Neural cell (in vitro differentiated cells): ENCODE results near the gene IAPP. TPM values are rescaled to one million over a fixed set of nuclear protein-coding genes. Genes with fewer than 3 reads are reported as not detected.

Experiments used
- H2AFZ ChIP-seq: fragments of 200-600, 300-800 bp; sonication (generic), shearing (Covaris generic); 2 replicates; pipeline ENCODE4 v1.6.0; 2014; ENCODE audit warnings: low read depth, mild to moderate bottlenecking, antibody characterized with exemption, low read length, moderate library complexity
- H3F3A ChIP-seq: fragments of 200-600 bp; shearing (Covaris generic); 2 replicates; pipeline ENCODE4 v1.6.1; 2016; ENCODE audit warnings: mild to moderate bottlenecking, moderate library complexity, mixed read lengths, antibody characterized with exemption, low read length; ENCODE audit not compliant: insufficient read depth, poor library complexity, severe bottlenecking
- H3K27ac ChIP-seq: fragments of 200-600, 300-800 bp; sonication (generic), shearing (Covaris generic); 2 replicates; pipeline ENCODE4 v1.5.1; 2014; ENCODE audit warnings: mild to moderate bottlenecking, low read length, moderate library complexity
- H3K27me3 ChIP-seq: fragments of 300-800, 200-600 bp; sonication (generic), shearing (Covaris generic); 2 replicates; pipeline ENCODE4 v1.6.0; 2014; ENCODE audit warnings: mild to moderate bottlenecking, low read depth, low read length, moderate library complexity; ENCODE audit not compliant: insufficient read depth
- H3K36me3 ChIP-seq: fragments of 300-800, 200-600 bp; sonication (generic), shearing (Covaris generic); 2 replicates; pipeline ENCODE4 v1.5.1; 2014; ENCODE audit warnings: mild to moderate bottlenecking, antibody characterized with exemption, low read length, moderate library complexity; ENCODE audit not compliant: insufficient read depth
- H3K4me2 ChIP-seq: fragments of 300-800, 200-600 bp; sonication (generic), shearing (Covaris generic); 2 replicates; pipeline ENCODE4 v1.6.0; 2014; ENCODE audit warnings: mild to moderate bottlenecking, low read length
- H3K4me3 ChIP-seq: fragments of 300-800, 200-600 bp; sonication (generic), shearing (Covaris generic); 2 replicates; pipeline ENCODE4 v1.5.1; 2014; ENCODE audit warnings: mild to moderate bottlenecking, low read length, moderate library complexity
- H3K79me2 ChIP-seq: fragments of 200-600 bp; shearing (Covaris generic); replicated peaks from 2 replicates; pipeline ENCODE4 v1.6.0; 2014; ENCODE audit warnings: mild to moderate bottlenecking, low read length, moderate library complexity; ENCODE audit not compliant: insufficient read depth
- H3K9ac ChIP-seq: fragments of 300-800, 200-600 bp; sonication (generic), shearing (Covaris generic); 2 replicates; pipeline ENCODE4 v1.6.1; 2016; ENCODE audit warnings: mild to moderate bottlenecking, low read length, mixed read lengths
- H3K9me2 ChIP-seq: fragments of 200-600 bp; shearing (Covaris generic); 2 replicates; pipeline ENCODE4 v1.6.1; 2016; ENCODE audit warnings: mild to moderate bottlenecking, low read length, mixed read lengths; ENCODE audit not compliant: insufficient read depth
- H3K9me3 ChIP-seq: fragments of 200-600, 300-800 bp; sonication (generic), shearing (Covaris generic); 2 replicates; pipeline ENCODE4 v1.6.1; 2016; ENCODE audit warnings: mild to moderate bottlenecking, mixed run types, low read length, moderate library complexity, mixed read lengths
- H4K20me1 ChIP-seq: fragments of 200-600 bp; shearing (Covaris generic); 2 replicates; pipeline ENCODE4 v1.6.1; 2016; ENCODE audit warnings: mild to moderate bottlenecking, mixed run types; ENCODE audit not compliant: insufficient read depth
- CTCF ChIP-seq: fragments of 450-650 bp; IDR thresholded peaks from 2 replicates; pipeline ENCODE4 v1.5.1; 2014; ENCODE audit warnings: antibody characterized with exemption, mild to moderate bottlenecking, moderate library complexity; ENCODE audit not compliant: poor library complexity, severe bottlenecking
- EP300 ChIP-seq: fragments of 450-650 bp; conservative IDR thresholded peaks from 2 replicates; pipeline ENCODE4 v1.6.1; 2014; ENCODE audit warnings: antibody characterized with exemption, mild to moderate bottlenecking, moderate library complexity; ENCODE audit not compliant: poor library complexity, severe bottlenecking
- EZH2 ChIP-seq: fragments of 200-600, 300-800 bp; shearing (Covaris generic), sonication (generic); IDR thresholded peaks from 2 replicates; pipeline ENCODE4 v1.6.1; 2014; ENCODE audit warnings: antibody characterized with exemption, low read length, borderline replicate concordance, mild to moderate bottlenecking; ENCODE audit not compliant: insufficient read depth, poor library complexity, severe bottlenecking
- MXI1 ChIP-seq: fragments of 450-650 bp; conservative IDR thresholded peaks from 2 replicates; pipeline ENCODE4 v1.6.1; 2014; ENCODE audit warnings: antibody characterized with exemption, mild to moderate bottlenecking; ENCODE audit not compliant: poor library complexity, severe bottlenecking
- POLR2AphosphoS5 ChIP-seq: IDR thresholded peaks from 2 replicates; pipeline ENCODE4 v1.6.1; 2012
- RAD21 ChIP-seq: fragments of 450-650 bp; conservative IDR thresholded peaks from 2 replicates; pipeline ENCODE4 v1.6.1; 2014; ENCODE audit warnings: antibody characterized with exemption, mild to moderate bottlenecking, moderate library complexity
- REST ChIP-seq: IDR thresholded peaks from 2 replicates; pipeline ENCODE4 v1.6.1; 2012; ENCODE audit warnings: borderline replicate concordance
- SMC3 ChIP-seq: fragments of 450-650 bp; conservative IDR thresholded peaks from 2 replicates; pipeline ENCODE4 v1.6.1; 2014; ENCODE audit warnings: antibody characterized with exemption, mild to moderate bottlenecking, moderate library complexity; ENCODE audit not compliant: poor library complexity
- TAF1 ChIP-seq: IDR thresholded peaks from 2 replicates; pipeline ENCODE4 v1.6.1; 2012; ENCODE audit warnings: low read depth
- polyA plus RNA-seq: library from polyadenylated mRNA; depleted of rRNA; stranded (reverse); fragments of >200 nt; gene quantifications from 2 replicates; pipeline ENCODE4 v1.2.3, GENCODE V29; 2014

Gene IAPP
- polyA plus RNA-seq, 1 donor from 2014 or later = not detected

- Histone ChIP-seq H3K9me3 (no peaks in the 10 kb centered on the region), H3K36me3 (no peaks in the 10 kb centered on the region), H3K27ac (no peak overlapping the region), H4K20me1 (no peaks in the 10 kb centered on the region), H3F3A (no peaks in the 10 kb centered on the region), H3K9me2 (no peaks in the 10 kb centered on the region), H3K27me3 (no peaks in the 10 kb centered on the region), H2AFZ (no peak overlapping the region), H3K79me2 (no peaks in the 10 kb centered on the region), H3K4me3 (no peak overlapping the region), H3K4me2 (no peak overlapping the region), H3K9ac (no peak overlapping the region)
- TF ChIP-seq RAD21 = no peak
- no peak for TF ChIP-seq EZH2
- TF ChIP-seq REST = no peak
- TF ChIP-seq CTCF = no peak
- TF ChIP-seq SMC3 = no peak
- TF ChIP-seq EP300 = no peak
- no peak for TF ChIP-seq MXI1
- no peak for TF ChIP-seq POLR2AphosphoS5
- TF ChIP-seq TAF1 = no peak
These were observed 40.9 kb downstream of the IAPP start for GRCh38 chr12:21413369-21414277.

GRCh38 chr12:21416511-21417121 lies 43.9 kb downstream of the IAPP start:
- H3K9ac ChIP-seq = no peak overlapping the region
- no peak overlapping the region for H3K4me3 ChIP-seq
- no peak overlapping the region for H2AFZ ChIP-seq
- H3F3A ChIP-seq = no peaks in the 10 kb centered on the region
- H3K9me2 ChIP-seq = no peaks in the 10 kb centered on the region
- no peaks in the 10 kb centered on the region for H3K9me3 ChIP-seq
- no peaks in the 10 kb centered on the region for H4K20me1 ChIP-seq
- TF ChIP-seq CTCF (no peak), POLR2AphosphoS5 (no peak), TAF1 (no peak), SMC3 (no peak), REST (no peak), EP300 (no peak), EZH2 (no peak), MXI1 (no peak), RAD21 (no peak)
- no peak overlapping the region for H3K27ac ChIP-seq
- no peaks in the 10 kb centered on the region for H3K36me3 ChIP-seq
- no peaks in the 10 kb centered on the region for H3K79me2 ChIP-seq
- no peaks in the 10 kb centered on the region for H3K27me3 ChIP-seq
- no peak overlapping the region for H3K4me2 ChIP-seq
